ENCODE measurements around the gene DDHD1. TPM values are rescaled to one million over a fixed set of nuclear protein-coding genes. Genes with fewer than 3 reads are reported as not detected.

Gene DDHD1
- total and polyA plus RNA-seq, 2 experiments from 2014 or later, result 10.5 to 15.8 TPM

GRCh38 chr14:53042480-53042879 lies 110.6 kb downstream of the DDHD1 start:
- no peaks in the 10 kb centered on the region for H3K9me3 ChIP-seq (ENCODE audit: low read depth)
- no peaks in the 10 kb centered on the region for H3K79me2 ChIP-seq (ENCODE audit: insufficient read depth)
- in situ Hi-C loops (cut with MboI), result no loop called here
- H3K27me3 ChIP-seq (replicated peaks; ENCODE audit: insufficient read depth), result no peaks in the 10 kb centered on the region
- TF ChIP-seq EZH2phosphoT487 (IDR thresholded peaks at IDR 0.05; ENCODE audit: insufficient read depth, low read depth) (no peak), EZH2 (IDR thresholded peaks at IDR 0.05; ENCODE audit: insufficient read depth, poor library complexity, severe bottlenecking) (no peak)
- no peak overlapping the region for H3K4me2 ChIP-seq (ENCODE audit: unreplicated experiment)
- H4K20me1 ChIP-seq (ENCODE audit: insufficient read depth), result no peaks in the 10 kb centered on the region
- DNase-seq, result no peak
- 98 to 100% methylated on average over 4 of the region's 4 CpGs for WGBS, 2 experiments (ENCODE audit: low coverage in 1 of 2, low lambda C conversion rate in 2 of 2, missing lambda C conversion rate in 2 of 2)
- peaks cover 16% of the 10 kb centered on the region for H3F3A ChIP-seq (ENCODE audit: insufficient read depth)
- H3K4me3 ChIP-seq, result no peak overlapping the region
- H3K36me3 ChIP-seq (ENCODE audit: low read depth), result 0 out of 2 replicates have a peak, but pooled peaks cover under 1% of the 10 kb centered on the region
- no peak overlapping the region for H3K9ac ChIP-seq
- H2AFZ ChIP-seq, result no peak overlapping the region
- H3K27ac ChIP-seq, result no peak overlapping the region
- peaks cover 21% of the 10 kb centered on the region for H3K4me1 ChIP-seq (ENCODE audit: insufficient read depth)
- H3K9me2 ChIP-seq (ENCODE audit: insufficient read depth), result no peaks in the 10 kb centered on the region

GRCh38 chr14:53041067-53041466 lies 112.1 kb downstream of the DDHD1 start:
- no peak overlapping the region for H3K4me2 ChIP-seq (ENCODE audit: unreplicated experiment)
- no peak overlapping the region for H3K4me3 ChIP-seq
- 0 out of 2 replicates have a peak, but pooled peaks cover 3% of the 10 kb centered on the region for H3K36me3 ChIP-seq (ENCODE audit: low read depth)
- no peaks in the 10 kb centered on the region for H3K9me2 ChIP-seq (ENCODE audit: insufficient read depth)
- no peak overlapping the region for H3K9ac ChIP-seq
- WGBS, 2 experiments (ENCODE audit: low coverage in 1 of 2, low lambda C conversion rate in 2 of 2, missing lambda C conversion rate in 2 of 2), result 98 to 100% methylated on average over 2 of the region's 2 CpGs
- in situ Hi-C loops (cut with MboI), result no loop called here
- no peak overlapping the region for H2AFZ ChIP-seq
- peaks cover 23% of the 10 kb centered on the region for H3K4me1 ChIP-seq (ENCODE audit: insufficient read depth)
- H3F3A ChIP-seq (ENCODE audit: insufficient read depth), result peaks cover 21% of the 10 kb centered on the region
- no peaks in the 10 kb centered on the region for H3K79me2 ChIP-seq (ENCODE audit: insufficient read depth)
- no peaks in the 10 kb centered on the region for H4K20me1 ChIP-seq (ENCODE audit: insufficient read depth)
- no peaks in the 10 kb centered on the region for H3K9me3 ChIP-seq (ENCODE audit: low read depth)
- no peak for DNase-seq
- H3K27ac ChIP-seq, result no peak overlapping the region
- TF ChIP-seq EZH2 (IDR thresholded peaks at IDR 0.05; ENCODE audit: insufficient read depth, poor library complexity, severe bottlenecking), result no peak
- TF ChIP-seq EZH2phosphoT487 (IDR thresholded peaks at IDR 0.05; ENCODE audit: insufficient read depth, low read depth), result no peak
- H3K27me3 ChIP-seq (replicated peaks; ENCODE audit: insufficient read depth), result no peaks in the 10 kb centered on the region

GRCh38 chr14:53038629-53039028 lies 114.5 kb downstream of the DDHD1 start:
- Histone ChIP-seq H3K79me2 (ENCODE audit: insufficient read depth) (no peaks in the 10 kb centered on the region), H3K4me3 (no peak overlapping the region), H3K9me2 (ENCODE audit: insufficient read depth) (no peaks in the 10 kb centered on the region), H3K27me3 (replicated peaks; ENCODE audit: insufficient read depth) (no peaks in the 10 kb centered on the region), H3K4me2 (ENCODE audit: unreplicated experiment) (no peak overlapping the region), H3K27ac (no peak overlapping the region), H2AFZ (no peak overlapping the region), H3K4me1 (ENCODE audit: insufficient read depth) (peaks cover 23% of the 10 kb centered on the region), H3K9ac (no peak overlapping the region), H3F3A (ENCODE audit: insufficient read depth) (peaks cover 17% of the 10 kb centered on the region), H3K9me3 (ENCODE audit: low read depth) (no peaks in the 10 kb centered on the region), H4K20me1 (ENCODE audit: insufficient read depth) (no peaks in the 10 kb centered on the region), H3K36me3 (ENCODE audit: low read depth) (0 out of 2 replicates have a peak, but pooled peaks cover 3% of the 10 kb centered on the region)
- WGBS, 2 experiments (ENCODE audit: low coverage in 1 of 2, low lambda C conversion rate in 2 of 2, missing lambda C conversion rate in 2 of 2), result 95 to 100% methylated on average over 3 of the region's 3 CpGs
- no peak for DNase-seq
- TF ChIP-seq EZH2phosphoT487 (IDR thresholded peaks at IDR 0.05; ENCODE audit: insufficient read depth, low read depth) (no peak), EZH2 (IDR thresholded peaks at IDR 0.05; ENCODE audit: insufficient read depth, poor library complexity, severe bottlenecking) (no peak)
- in situ Hi-C loops (cut with MboI), result no loop called here

DNA sequence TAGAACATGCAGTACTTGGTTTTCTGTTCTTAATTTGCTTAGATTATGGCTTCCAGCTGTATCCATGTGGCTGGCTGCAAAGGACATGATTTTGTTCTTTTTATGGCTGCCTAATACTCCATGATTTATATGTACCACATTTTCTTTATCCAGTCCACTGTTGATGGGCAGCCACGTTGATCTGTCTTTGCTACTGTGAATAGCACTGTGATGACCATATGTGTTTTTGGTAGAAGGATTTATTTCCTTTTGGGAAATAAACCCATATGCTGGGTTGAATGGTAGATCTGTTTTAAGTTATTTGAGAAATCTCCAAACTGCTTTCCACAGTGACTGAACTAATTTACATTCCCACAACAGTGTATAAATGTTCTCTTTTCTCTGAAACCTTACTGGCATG lies 116.1 kb downstream of the DDHD1 start:
- Histone ChIP-seq H3K27ac (no peak overlapping the region), H4K20me1 (ENCODE audit: insufficient read depth) (no peaks in the 10 kb centered on the region), H3F3A (ENCODE audit: insufficient read depth) (peaks cover 29% of the 10 kb centered on the region), H3K79me2 (ENCODE audit: insufficient read depth) (no peaks in the 10 kb centered on the region), H2AFZ (no peak overlapping the region), H3K27me3 (replicated peaks; ENCODE audit: insufficient read depth) (no peaks in the 10 kb centered on the region), H3K4me3 (no peak overlapping the region), H3K9me2 (ENCODE audit: insufficient read depth) (no peaks in the 10 kb centered on the region), H3K4me2 (ENCODE audit: unreplicated experiment) (no peak overlapping the region), H3K9me3 (ENCODE audit: low read depth) (no peaks in the 10 kb centered on the region), H3K9ac (no peak overlapping the region), H3K36me3 (ENCODE audit: low read depth) (0 out of 2 replicates have a peak, but pooled peaks cover 3% of the 10 kb centered on the region), H3K4me1 (ENCODE audit: insufficient read depth) (peaks cover 36% of the 10 kb centered on the region)
- in situ Hi-C loops (cut with MboI), result no loop called here
- 18 to 20% methylated on average over 1 of the region's 1 CpG for WGBS, 2 experiments (ENCODE audit: low coverage in 1 of 2, low lambda C conversion rate in 2 of 2, missing lambda C conversion rate in 2 of 2)
- DNase-seq, result no peak
- no peak for TF ChIP-seq EZH2phosphoT487 (IDR thresholded peaks at IDR 0.05; ENCODE audit: insufficient read depth, low read depth)
- TF ChIP-seq EZH2 (IDR thresholded peaks at IDR 0.05; ENCODE audit: insufficient read depth, poor library complexity, severe bottlenecking), result no peak

Measured in GM23248 (cell line).